ENCODE measurements around the gene HOXA5.

GRCh38 chr7:27182285-27182841, 38.9 kb upstream of the HOXA5 start:
- TF ChIP-seq EZH2 (optimal IDR thresholded peaks at IDR 0.05; ENCODE audit: low read depth, low read length) (no peak), CTCF (IDR thresholded peaks at IDR 0.05; ENCODE audit: low read length) (no peak), EZH2phosphoT487 (IDR thresholded peaks at IDR 0.05; ENCODE audit: low read length) (no peak)

Data from MM.1S (cell line).